Spleen (tissue), 11 donors: ENCODE results near the gene NLRP1. TPM values are rescaled to one million over a fixed set of nuclear protein-coding genes. Genes with fewer than 3 reads are reported as not detected.

Experiments used
- DNase-seq: peaks from one replicate; pipeline ENCODE4 v3.0.0-alpha.2; 2020
- H3K27ac ChIP-seq, 8 donors: fragments of 200-600 bp; sonication (generic) in 7 of 8; 1 replicate in 4 of 8; 2 replicates in 4 of 8; pipeline versions ENCODE4 v1.5.0 to v1.8.0; 2016 to 2021; ENCODE audit warnings: inconsistent platforms in 4 of 8, mild to moderate bottlenecking in 4 of 8, moderate library complexity in 1 of 8
- H3K27me3 ChIP-seq, 7 donors: fragments of 200-600 bp; sonication (generic) in 6 of 7; replicated peaks in 1 of 7; 1 replicate in 4 of 7; 2 replicates in 3 of 7; pipeline versions ENCODE4 v1.5.0 to v1.8.0; 2016 to 2021; ENCODE audit warnings: inconsistent platforms in 3 of 7, mild to moderate bottlenecking in 1 of 7
- H3K36me3 ChIP-seq, 6 donors: fragments of 200-600 bp; sonication (generic) in 5 of 6; 1 replicate in 4 of 6; 2 replicates in 2 of 6; pipeline versions ENCODE4 v1.5.0 to v1.8.0; 2016 to 2021; ENCODE audit warnings: inconsistent platforms in 2 of 6
- H3K4me1 ChIP-seq, 6 donors: fragments of 200-600 bp; sonication (generic) in 5 of 6; 1 replicate in 3 of 6; 2 replicates in 3 of 6; pipeline versions ENCODE4 v1.5.0 to v1.8.0; 2016 to 2021; ENCODE audit warnings: inconsistent platforms in 3 of 6
- H3K4me3 ChIP-seq, 8 donors: fragments of 200-600 bp; sonication (generic) in 7 of 8; 1 replicate in 4 of 8; 2 replicates in 4 of 8; pipeline versions ENCODE4 v1.5.0 to v1.8.0; 2016 to 2021; ENCODE audit warnings: inconsistent platforms in 4 of 8, mild to moderate bottlenecking in 4 of 8, moderate library complexity in 2 of 8
- H3K9me3 ChIP-seq, 8 donors: fragments of 200-600 bp; sonication (generic) in 7 of 8; 1 replicate in 4 of 8; 2 replicates in 4 of 8; pipeline versions ENCODE4 v1.5.0 to v1.8.0; 2016 to 2021; ENCODE audit warnings: inconsistent platforms in 4 of 8
- POLR2A ChIP-seq, 3 donors: fragments of 450-650 bp; IDR thresholded peaks; one replicate each; pipeline ENCODE4 v1.5.1; 2017; ENCODE audit warnings: antibody characterized with exemption in 3 of 3, mild to moderate bottlenecking in 1 of 3
- POLR2AphosphoS5 ChIP-seq, 3 donors: sonication (generic); formaldehyde crosslinking; IDR thresholded peaks; one replicate each; pipeline ENCODE4 v1.5.1; 2017; ENCODE audit warnings: antibody characterized with exemption in 3 of 3
- WGBS, 5 donors: extraction: QIAGEN DNeasy Blood & Tissue Kit in 3 of 5; methylation state at CpG; one replicate each; pipeline versions ENCODE4 v1.1.5 to v1.1.7; 2013 to 2018; 5-methylcytosine and 5-hydroxymethylcytosine counted together
- intact Hi-C: fragments of 100-400 bp; cut with DNase I; formaldehyde crosslinking; loops from one replicate; pipeline ENCODE4 v1.15.0; 2023; ENCODE audit warnings: low total_unique reads
- polyA plus RNA-seq, 3 donors: library from polyadenylated mRNA; stranded (reverse); fragments of 200-250 nt; gene quantifications; one replicate each; pipeline ENCODE4 v1.2.1, GENCODE V29; 2013
- total RNA-seq, 7 donors: library from RNA; depleted of rRNA in 3 of 7; stranded (reverse); fragments of >200 nt in 3 of 7; fragmentation: NEBNext Ultra II Directional in 4 of 7; extraction: Animal tissue kit (Norgen Biotek cat#: 25700) in 4 of 7; gene quantifications; one replicate each; pipeline versions ENCODE4 v1.1.0 to v1.2.1, GENCODE V29; 2016 to 2021
- TF ChIP-seq, protein P1 (sequence below), 11 experiments: fragments of 200-600 bp in 7 of 11; fragments of 450-650 bp in 4 of 11; sonication (generic) in 4 of 11; IDR thresholded peaks in 8 of 11; conservative IDR thresholded peaks in 3 of 11; 1 replicate in 7 of 11; 2 replicates in 4 of 11; pipeline versions ENCODE4 v1.4.0 to v1.8.0; 2016 to 2021; ENCODE audit warnings: antibody characterized with exemption in 11 of 11, inconsistent platforms in 4 of 11, mild to moderate bottlenecking in 1 of 11
- donor health status: healthy with polysubstance abuse.
- donor health status: DM: no; HTN: no; CAD: no; lungs with moderate emphysema.
- donor health status: DM: no; HTN: no; CAD: no.
- donor health status: Bipolar disorder and iron deficiency.
- donor health status: healthy.
- donor health status: DM: no; HTN: no; CAD: no.
- donor health status: DM: yes; HTN: yes; CAD: no.

NLRP1 gene
- total and polyA plus RNA-seq, 10 donors: 34.7 to 145 (median 76.7) TPM

DNA sequence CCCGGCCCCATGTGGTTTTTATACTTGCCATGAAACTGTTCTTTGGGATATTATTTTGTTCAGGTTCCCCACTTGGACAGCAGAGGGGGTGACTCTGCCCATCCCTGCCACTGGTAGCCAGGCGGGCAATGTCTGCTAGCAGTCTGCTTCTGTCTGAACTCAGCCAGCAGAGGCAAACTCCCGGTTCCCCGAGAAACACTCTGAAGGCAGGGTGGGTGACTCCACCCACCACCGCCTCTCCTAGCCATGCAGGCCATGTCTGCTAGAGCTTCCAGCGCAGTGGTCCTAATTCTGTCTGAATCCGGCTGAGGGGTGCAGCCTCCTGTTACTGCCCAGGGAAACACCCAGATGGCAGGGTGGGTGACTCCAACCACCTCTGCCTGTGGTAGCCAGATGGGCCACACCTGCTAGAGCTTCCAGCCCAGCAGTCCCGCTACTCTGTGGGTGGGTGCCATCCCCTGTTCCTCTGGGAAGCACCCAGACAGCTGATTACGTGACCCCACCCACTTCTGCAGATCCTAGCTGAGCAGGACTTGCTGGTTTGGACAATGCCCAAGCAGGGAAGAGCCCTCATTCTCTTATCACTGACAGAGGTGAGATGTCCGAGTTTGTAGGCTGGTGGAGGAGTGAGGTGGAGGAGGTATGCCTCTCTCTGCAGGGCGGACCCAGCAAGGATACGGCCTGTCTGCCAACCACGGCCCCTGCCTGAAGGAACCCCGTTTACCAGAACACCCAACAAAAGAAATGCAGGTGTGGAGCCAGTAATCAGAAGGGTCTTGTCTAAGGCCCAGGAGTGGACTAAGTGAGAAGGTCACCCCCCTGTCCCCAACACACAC lies 22.4 kb downstream of the NLRP1 start:
- WGBS, 5 donors: 92 to 98% (median 95%) methylated on average over 11 to 14 of the region's 14 CpGs
- no peak for DNase-seq
- no peak overlapping the region for H3K4me3 ChIP-seq
- H3K27me3 ChIP-seq: no peaks in the 10 kb centered on the region
- H3K36me3 ChIP-seq: peaks cover 0 to 65% (median 36%) of the 10 kb centered on the region in 6 donors
- intact Hi-C loops: no loop called here
- H3K4me1 ChIP-seq: no peaks in the 10 kb centered on the region
- H3K27ac ChIP-seq: no peak overlapping the region
- TF ChIP-seq, protein P1, sequence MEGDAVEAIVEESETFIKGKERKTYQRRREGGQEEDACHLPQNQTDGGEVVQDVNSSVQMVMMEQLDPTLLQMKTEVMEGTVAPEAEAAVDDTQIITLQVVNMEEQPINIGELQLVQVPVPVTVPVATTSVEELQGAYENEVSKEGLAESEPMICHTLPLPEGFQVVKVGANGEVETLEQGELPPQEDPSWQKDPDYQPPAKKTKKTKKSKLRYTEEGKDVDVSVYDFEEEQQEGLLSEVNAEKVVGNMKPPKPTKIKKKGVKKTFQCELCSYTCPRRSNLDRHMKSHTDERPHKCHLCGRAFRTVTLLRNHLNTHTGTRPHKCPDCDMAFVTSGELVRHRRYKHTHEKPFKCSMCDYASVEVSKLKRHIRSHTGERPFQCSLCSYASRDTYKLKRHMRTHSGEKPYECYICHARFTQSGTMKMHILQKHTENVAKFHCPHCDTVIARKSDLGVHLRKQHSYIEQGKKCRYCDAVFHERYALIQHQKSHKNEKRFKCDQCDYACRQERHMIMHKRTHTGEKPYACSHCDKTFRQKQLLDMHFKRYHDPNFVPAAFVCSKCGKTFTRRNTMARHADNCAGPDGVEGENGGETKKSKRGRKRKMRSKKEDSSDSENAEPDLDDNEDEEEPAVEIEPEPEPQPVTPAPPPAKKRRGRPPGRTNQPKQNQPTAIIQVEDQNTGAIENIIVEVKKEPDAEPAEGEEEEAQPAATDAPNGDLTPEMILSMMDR (IDR thresholded peaks at IDR 0.05 in 8 of 11, conservative IDR thresholded peaks at IDR 0.05 in 3 of 11): no peak
- TF ChIP-seq POLR2AphosphoS5 (IDR thresholded peaks at IDR 0.05) (no peak), POLR2A (IDR thresholded peaks at IDR 0.05) (no peak)
- no peaks in the 10 kb centered on the region for H3K9me3 ChIP-seq

DNA sequence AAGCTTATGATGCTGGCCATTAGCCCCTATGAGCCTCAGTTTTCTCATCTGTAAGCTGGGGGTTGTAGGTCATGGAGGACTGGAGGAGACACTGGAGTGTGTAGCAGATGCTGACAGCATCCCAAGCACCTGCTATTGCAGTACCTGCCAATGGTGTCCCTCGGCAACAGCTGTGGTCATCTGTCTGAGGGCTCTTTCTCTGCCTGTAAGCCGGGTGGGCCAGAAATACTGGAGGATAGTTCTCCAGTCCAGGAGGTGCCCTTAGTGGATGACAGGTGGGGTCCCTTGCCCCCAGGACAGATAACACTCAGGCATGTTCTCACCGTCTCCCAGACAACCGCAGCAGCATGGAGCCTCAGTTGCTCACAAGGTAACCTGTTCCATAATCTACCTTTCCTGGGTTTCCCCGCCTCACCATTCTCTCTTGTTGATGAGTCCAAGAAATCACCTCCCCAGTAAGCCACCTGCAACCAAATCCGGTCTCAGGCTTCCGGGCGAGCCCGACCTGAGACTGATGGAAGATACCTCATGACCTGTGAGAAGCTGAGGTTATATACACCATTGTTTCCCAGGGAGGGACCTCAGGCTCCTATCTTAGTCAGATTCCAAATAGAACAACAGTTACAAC lies 23.8 kb downstream of the NLRP1 start:
- DNase-seq: no peak
- 89 to 99% (median 95%) methylated on average over 8 to 9 of the region's 9 CpGs for WGBS, 5 donors

DNA sequence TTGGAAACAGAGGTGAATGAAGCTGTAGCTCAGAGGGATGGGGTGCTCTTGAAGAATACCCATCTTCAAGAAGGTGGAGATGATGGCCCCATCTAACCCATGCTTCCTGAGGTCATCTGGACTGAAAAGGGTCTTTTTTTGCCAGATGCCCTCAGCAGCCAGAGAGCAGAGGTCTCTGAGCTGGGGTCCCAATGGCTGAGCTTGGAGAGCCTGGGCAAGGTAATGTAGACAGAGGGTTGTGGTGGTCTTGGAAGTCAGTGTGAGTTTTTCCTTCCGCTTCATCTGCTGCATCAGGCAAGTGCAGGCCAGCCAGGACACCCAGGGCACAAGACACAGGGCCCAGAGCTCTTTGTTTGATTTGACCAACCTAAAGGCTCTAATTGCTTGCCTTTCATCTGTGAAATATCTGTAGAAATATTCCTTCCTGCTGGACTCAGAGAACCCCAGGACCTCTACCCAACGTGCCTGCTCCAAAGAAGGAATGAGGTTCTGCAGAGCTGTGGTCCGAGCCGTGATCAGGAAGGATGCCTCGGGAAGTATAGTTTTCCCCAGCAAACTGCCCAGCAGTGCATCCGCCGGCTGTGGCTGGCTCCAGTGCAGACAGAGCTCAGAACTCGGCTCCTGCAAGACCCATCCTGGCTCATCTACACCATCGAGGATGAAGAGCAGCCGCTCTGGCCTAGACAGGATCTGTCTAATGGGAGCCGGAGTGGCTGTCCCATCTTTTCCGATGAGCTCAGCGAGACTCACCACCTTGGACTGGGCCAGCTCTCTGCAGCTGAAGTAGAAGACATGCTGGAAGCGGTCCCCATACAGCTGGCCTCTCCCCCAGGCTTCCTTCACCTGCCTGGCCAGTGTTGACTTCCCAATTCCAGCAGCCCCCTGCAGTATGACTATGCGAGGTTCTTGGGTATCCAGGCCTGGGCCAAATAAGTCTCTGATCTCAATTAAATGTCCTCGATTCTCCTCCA lies 25.2 kb downstream of the NLRP1 start:
- Histone ChIP-seq H3K9me3 (no peaks in the 10 kb centered on the region), H3K36me3 (peaks cover 0 to 81% (median 36%) of the 10 kb centered on the region in 6 donors), H3K27ac (no peak overlapping the region), H3K4me1 (no peaks in the 10 kb centered on the region), H3K27me3 (no peaks in the 10 kb centered on the region), H3K4me3 (no peak overlapping the region)
- TF ChIP-seq POLR2AphosphoS5 (IDR thresholded peaks at IDR 0.05) (peak in 2 of 3 donors; percentile 8 to 36), POLR2A (IDR thresholded peaks at IDR 0.05) (no peak)
- TF ChIP-seq, protein P1 (IDR thresholded peaks at IDR 0.05 in 8 of 11, conservative IDR thresholded peaks at IDR 0.05 in 3 of 11): no peak
- intact Hi-C loops: no loop called here
- no peak for DNase-seq
- 89 to 98% (median 96%) methylated on average over 11 to 16 of the region's 16 CpGs for WGBS, 5 donors

More for the DNA sequence above, 23.8 kb downstream of the NLRP1 start:
- TF ChIP-seq, protein P1 (IDR thresholded peaks at IDR 0.05 in 8 of 11, conservative IDR thresholded peaks at IDR 0.05 in 3 of 11): no peak
- TF ChIP-seq POLR2AphosphoS5 (IDR thresholded peaks at IDR 0.05) (no peak), POLR2A (IDR thresholded peaks at IDR 0.05) (no peak)
- intact Hi-C loops: no loop called here
- H3K27me3 ChIP-seq: no peaks in the 10 kb centered on the region
- no peaks in the 10 kb centered on the region for H3K9me3 ChIP-seq
- peaks cover 0 to 73% (median 36%) of the 10 kb centered on the region in 6 donors for H3K36me3 ChIP-seq
- no peak overlapping the region for H3K4me3 ChIP-seq
- no peaks in the 10 kb centered on the region for H3K4me1 ChIP-seq
- no peak overlapping the region for H3K27ac ChIP-seq
